Heart right ventricle (tissue), 16 donors: ENCODE data around the gene ARHGAP6. TPM values are rescaled to one million over a fixed set of nuclear protein-coding genes. Genes with fewer than 3 reads are reported as not detected.
"Not testable (repeated sequence)": the region's sequence is repeated elsewhere in the genome, so short reads cannot be mapped to it uniquely, and the experiment has no call there.

Source experiments
- ATAC-seq, 8 donors: fragments of 200-7000 bp; cut with Tn5 transposase; one replicate each; pipeline ENCODE4 v1.9.1; 2020; ENCODE audit warnings: mild to moderate bottlenecking in 8 of 8, moderate library complexity in 8 of 8, moderate number of reproducible peaks in 1 of 8
- DNase-seq, 2 donors: peaks; one replicate each; pipeline ENCODE4 v3.0.0-alpha.2; 2020
- H3K27ac ChIP-seq, 10 donors: fragments of 200-600 bp; sonication (generic) in 2 of 10; one replicate each; pipeline versions ENCODE4 v1.5.0 to v1.8.0; 2020 to 2022; ENCODE audit warnings: mild to moderate bottlenecking in 3 of 10
- H3K27me3 ChIP-seq, 7 donors: fragments of 200-600 bp; one replicate each; pipeline ENCODE4 v1.8.0; 2021 to 2022; ENCODE audit warnings: mild to moderate bottlenecking in 2 of 7
- H3K36me3 ChIP-seq, 9 donors: fragments of 200-600 bp; sonication (generic) in 1 of 9; one replicate each; pipeline versions ENCODE4 v1.5.0 to v1.8.0; 2020 to 2022; ENCODE audit warnings: mild to moderate bottlenecking in 2 of 9
- H3K4me1 ChIP-seq, 9 donors: fragments of 200-600 bp; sonication (generic) in 1 of 9; one replicate each; pipeline versions ENCODE4 v1.5.0 to v1.8.0; 2020 to 2022; ENCODE audit warnings: mild to moderate bottlenecking in 4 of 9
- H3K4me3 ChIP-seq, 10 donors: fragments of 200-600 bp; sonication (generic) in 2 of 10; one replicate each; pipeline versions ENCODE4 v1.5.0 to v1.8.0; 2020 to 2022; ENCODE audit warnings: mild to moderate bottlenecking in 7 of 10, moderate library complexity in 2 of 10
- H3K9me3 ChIP-seq, 11 donors: fragments of 200-600 bp in 10 of 11; sonication (generic) in 2 of 11; one replicate each; pipeline versions ENCODE4 v1.5.0 to v1.8.0; 2013 to 2022; ENCODE audit warnings: mild to moderate bottlenecking in 2 of 11, control low read depth in 1 of 11, moderate library complexity in 1 of 11
- WGBS, 2 donors: extraction: QIAGEN DNeasy Blood & Tissue Kit; methylation state at CpG; one replicate each; pipeline ENCODE4 v1.1.7; 2013; ENCODE audit warnings: inconsistent platforms in 1 of 2; 5-methylcytosine and 5-hydroxymethylcytosine counted together
- intact Hi-C, 10 donors: fragments of 100-400 bp; cut with DNase I; formaldehyde crosslinking; loops; one replicate each; pipeline versions ENCODE4 v1.11.1 to v1.14.2; 2022
- polyA plus RNA-seq, 2 donors: library from polyadenylated mRNA; stranded (reverse); fragments of 200-250 nt; gene quantifications; one replicate each; pipeline ENCODE4 v1.2.3, GENCODE V29; 2013
- total RNA-seq, 10 donors: library from RNA; stranded (reverse); fragmentation: NEBNext Ultra II Directional in 3 of 10; extraction: Animal tissue kit (Norgen Biotek cat#: 25700) in 3 of 10; gene quantifications; one replicate each; pipeline versions ENCODE4 v1.2.1 to v1.2.4, GENCODE V29; 2021 to 2023
- TF ChIP-seq, protein P1 (sequence below), 9 donors: fragments of 200-600 bp; sonication (generic) in 2 of 9; IDR thresholded peaks; one replicate each; pipeline versions ENCODE4 v1.5.0 to v1.8.0; 2021 to 2022; ENCODE audit warnings: antibody characterized with exemption in 9 of 9, mild to moderate bottlenecking in 5 of 9, moderate library complexity in 1 of 9
- donor health status: Arrhythmogenic right ventricular cardiomyopathy.
- donor health status: ischemic (EF 13 %, LVEDD 7.1; RV severe dilation, severe dysfunction).
- donor health status: healthy with polysubstance abuse.
- donor health status: DM: no; HTN: yes; CAD: no.
- donor health status: DM: no; HTN: no; CAD: no.
- donor health status: ischemic (EF 25% LVEDD 6.9; RV normal size, moderate dysfunction).
- donor health status: ischemic (EF 25% LVEDD 5.7; RV mildly dilated, moderate dysfunction).
- donor health status: healthy.
- donor health status: DM: yes; HTN: yes; CAD: no.
- donor health status: Ischemic cardiomyopathy.
- donor health status: ischemic (EF 35%, LVEDD 5.7; RV mildly dilated, moderate dysfunction).
- donor health status: nonischemic (EF 11% LVEDD 7.7; RV severe dilation, severe dysfunction).
- donor health status: DM: yes; HTN: yes; CAD: no.
- donor health status: PGD.
- donor health status: ischemic (EF 29% LVEDD 5.4; RV normal size, mild dysfunction).
- donor health status: nonischemic (EF 23%, LVEDD 6.1; RV moderate dilation, normal function).

ARHGAP6 gene
- total and polyA plus RNA-seq, 12 donors = 1.6 to 6.0 (median 2.6) TPM

- Histone ChIP-seq H3K9me3 (peaks cover 0 to 34% (median 0%) of the 10 kb centered on the region in 11 donors), H3K4me1 (peaks cover 0 to 13% (median 0%) of the 10 kb centered on the region in 9 donors), H3K4me3 (no peak overlapping the region), H3K36me3 (no peaks in the 10 kb centered on the region), H3K27me3 (no peaks in the 10 kb centered on the region), H3K27ac (no peak overlapping the region)
- 82 to 91% methylated on average over 5 of the region's 5 CpGs for WGBS, 2 donors
- TF ChIP-seq, protein P1, sequence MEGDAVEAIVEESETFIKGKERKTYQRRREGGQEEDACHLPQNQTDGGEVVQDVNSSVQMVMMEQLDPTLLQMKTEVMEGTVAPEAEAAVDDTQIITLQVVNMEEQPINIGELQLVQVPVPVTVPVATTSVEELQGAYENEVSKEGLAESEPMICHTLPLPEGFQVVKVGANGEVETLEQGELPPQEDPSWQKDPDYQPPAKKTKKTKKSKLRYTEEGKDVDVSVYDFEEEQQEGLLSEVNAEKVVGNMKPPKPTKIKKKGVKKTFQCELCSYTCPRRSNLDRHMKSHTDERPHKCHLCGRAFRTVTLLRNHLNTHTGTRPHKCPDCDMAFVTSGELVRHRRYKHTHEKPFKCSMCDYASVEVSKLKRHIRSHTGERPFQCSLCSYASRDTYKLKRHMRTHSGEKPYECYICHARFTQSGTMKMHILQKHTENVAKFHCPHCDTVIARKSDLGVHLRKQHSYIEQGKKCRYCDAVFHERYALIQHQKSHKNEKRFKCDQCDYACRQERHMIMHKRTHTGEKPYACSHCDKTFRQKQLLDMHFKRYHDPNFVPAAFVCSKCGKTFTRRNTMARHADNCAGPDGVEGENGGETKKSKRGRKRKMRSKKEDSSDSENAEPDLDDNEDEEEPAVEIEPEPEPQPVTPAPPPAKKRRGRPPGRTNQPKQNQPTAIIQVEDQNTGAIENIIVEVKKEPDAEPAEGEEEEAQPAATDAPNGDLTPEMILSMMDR (IDR thresholded peaks at IDR 0.05) = no peak
- no peak for DNase-seq
- no peak for ATAC-seq
- intact Hi-C loops = no loop called here
These were observed 37.3 kb downstream of the ARHGAP6 start for GRCh38 chrX:11628399-11628798.

- no peak overlapping the region for H3K27ac ChIP-seq
- DNase-seq (no peak), ATAC-seq (no peak)
- H3K4me1 ChIP-seq = peaks cover 0 to 13% (median 0%) of the 10 kb centered on the region in 9 donors
- H3K4me3 ChIP-seq = no peak overlapping the region
- TF ChIP-seq, protein P1 (IDR thresholded peaks at IDR 0.05) = no peak
- no peaks in the 10 kb centered on the region for H3K27me3 ChIP-seq
- peaks cover 0 to 34% (median 0%) of the 10 kb centered on the region in 11 donors for H3K9me3 ChIP-seq
- intact Hi-C loops = no loop called here
- no peaks in the 10 kb centered on the region for H3K36me3 ChIP-seq
These were observed 39.4 kb downstream of the ARHGAP6 start for GRCh38 chrX:11626351-11626750.

GRCh38 chrX:11619441-11619840, 46.3 kb downstream of the ARHGAP6 start:
- intact Hi-C loops = no loop called here
- WGBS, 2 donors = 43 to 66% methylated on average over 1 of the region's 1 CpG
- Histone ChIP-seq H3K4me1 (no peaks in the 10 kb centered on the region), H3K27me3 (no peaks in the 10 kb centered on the region), H3K4me3 (no peak overlapping the region), H3K27ac (no peak overlapping the region), H3K36me3 (no peaks in the 10 kb centered on the region), H3K9me3 (peaks cover 0 to 8% (median 0%) of the 10 kb centered on the region in 11 donors)
- DNase-seq (no peak), ATAC-seq (no peak)
- TF ChIP-seq, protein P1 (IDR thresholded peaks at IDR 0.05) = no peak

DNA sequence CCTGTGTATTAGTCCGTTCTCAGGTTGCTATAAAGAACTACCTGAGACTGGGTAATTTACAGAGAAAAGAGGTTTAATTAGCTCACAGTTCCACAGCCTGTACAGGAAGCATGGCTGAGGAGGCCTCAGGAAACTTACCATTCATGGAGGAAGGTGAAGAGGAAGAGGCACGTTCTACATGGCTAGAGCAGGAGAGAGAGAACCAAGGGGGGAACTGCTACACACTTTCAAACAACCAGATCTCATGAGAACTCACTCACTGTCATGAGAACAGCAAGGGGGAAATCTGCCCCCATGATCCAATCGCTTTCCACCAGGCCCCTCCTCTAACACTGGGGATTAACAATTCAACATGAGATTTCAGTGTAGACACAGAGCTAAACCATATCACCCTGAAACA, 51.5 kb downstream of the ARHGAP6 start:
- 89 to 92% methylated on average over 3 of the region's 3 CpGs for WGBS, 2 donors
- H3K27ac ChIP-seq, H3K27me3 ChIP-seq, H3K9me3 ChIP-seq, intact Hi-C loops, H3K36me3 ChIP-seq, DNase-seq, H3K4me1 ChIP-seq, H3K4me3 ChIP-seq, ATAC-seq: not testable (repeated sequence)

DNA sequence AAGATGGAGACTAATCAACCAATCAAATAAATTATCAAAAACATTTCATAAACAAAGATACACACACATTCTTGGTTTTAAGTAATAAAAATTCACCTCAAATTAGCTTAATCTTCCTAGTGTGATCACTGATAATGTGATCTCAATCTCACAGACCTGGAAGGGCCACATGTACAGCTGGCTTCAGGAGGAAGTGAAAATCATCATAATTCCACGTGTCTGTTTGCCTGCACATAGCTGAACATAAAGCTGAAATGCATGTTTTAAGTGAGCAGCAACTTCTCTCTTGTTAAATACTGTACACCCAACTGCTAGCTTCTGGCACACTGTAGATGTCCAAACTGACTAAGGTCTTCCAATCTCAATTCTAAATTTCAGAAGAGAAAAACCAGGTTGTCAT, 53.8 kb downstream of the ARHGAP6 start:
- Histone ChIP-seq H3K27me3 (peaks cover 0 to 10% (median 0%) of the 10 kb centered on the region in 7 donors), H3K9me3 (no peaks in the 10 kb centered on the region), H3K36me3 (no peaks in the 10 kb centered on the region), H3K4me1 (no peaks in the 10 kb centered on the region), H3K4me3 (no peak overlapping the region), H3K27ac (no peak overlapping the region)
- TF ChIP-seq, protein P1 (IDR thresholded peaks at IDR 0.05) = no peak
- WGBS, 2 donors = 52 to 60% methylated on average over 1 of the region's 1 CpG
- intact Hi-C loops = no loop called here
- no peak for DNase-seq
- no peak for ATAC-seq
